DMS114 treated with DMSO at 0.1 percent for 48 hours (cell line): ENCODE results near the gene CLNK.

Experiments used
- DNase-seq: peaks from one replicate; lab custom pipeline; 2025; ENCODE audit not compliant: unreplicated experiment; lab: John Stamatoyannopoulos, UW

CLNK gene

GRCh38 chr4:10613926-10614478 lies 70.6 kb downstream of the CLNK start:
- DNase-seq, result no peak

- DNase-seq, result no peak
Observed at GRCh38 chr4:10612476-10612875, 72.1 kb downstream of the CLNK start.

- DNase-seq, result no peak
Observed at GRCh38 chr4:10611673-10612072, 72.9 kb downstream of the CLNK start.

GRCh38 chr4:10608501-10609219 lies 75.9 kb downstream of the CLNK start:
- DNase-seq, result no peak

GRCh38 chr4:10607206-10607605 lies 77.4 kb downstream of the CLNK start:
- DNase-seq, result no peak

GRCh38 chr4:10606483-10607155 lies 77.9 kb downstream of the CLNK start:
- DNase-seq, result no peak

GRCh38 chr4:10605746-10606482 lies 78.7 kb downstream of the CLNK start:
- DNase-seq, result no peak

- no peak for DNase-seq
Observed at GRCh38 chr4:10605031-10605430, 79.5 kb downstream of the CLNK start.

GRCh38 chr4:10599574-10599973 lies 85.0 kb downstream of the CLNK start:
- DNase-seq, result no peak

GRCh38 chr4:10598829-10599228 lies 85.7 kb downstream of the CLNK start:
- no peak for DNase-seq

- no peak for DNase-seq
Observed at GRCh38 chr4:10596586-10597290, 87.8 kb downstream of the CLNK start.

GRCh38 chr4:10593130-10593529 lies 91.4 kb downstream of the CLNK start:
- no peak for DNase-seq

- no peak for DNase-seq
Observed at GRCh38 chr4:10590896-10591295, 93.7 kb downstream of the CLNK start.

GRCh38 chr4:10589799-10590198 lies 94.8 kb downstream of the CLNK start:
- no peak for DNase-seq

GRCh38 chr4:10589321-10589720 lies 95.2 kb downstream of the CLNK start:
- DNase-seq, result no peak

- no peak for DNase-seq
Observed at GRCh38 chr4:10587697-10588096, 96.9 kb downstream of the CLNK start.

GRCh38 chr4:10587296-10587695 lies 97.3 kb downstream of the CLNK start:
- no peak for DNase-seq

GRCh38 chr4:10584042-10584441 lies 100.5 kb downstream of the CLNK start:
- no peak for DNase-seq

GRCh38 chr4:10582951-10583350 lies 101.6 kb downstream of the CLNK start:
- no peak for DNase-seq

- peak; percentile 15 for DNase-seq
Observed at GRCh38 chr4:10582059-10582686, 102.4 kb downstream of the CLNK start.

GRCh38 chr4:10581022-10581421 lies 103.5 kb downstream of the CLNK start:
- DNase-seq, result no peak
